AG20443 (cell line): ENCODE results near the gene IGLL1.
"Not testable (repeated sequence)": the region's sequence is repeated elsewhere in the genome, so short reads cannot be mapped to it uniquely, and the experiment has no call there.

Experiments used
- DNase-seq: peaks from one replicate; pipeline ENCODE4 v3.0.0; 2012; ENCODE audit warnings: low spot score, mixed read lengths

The IGLL1 gene

DNA sequence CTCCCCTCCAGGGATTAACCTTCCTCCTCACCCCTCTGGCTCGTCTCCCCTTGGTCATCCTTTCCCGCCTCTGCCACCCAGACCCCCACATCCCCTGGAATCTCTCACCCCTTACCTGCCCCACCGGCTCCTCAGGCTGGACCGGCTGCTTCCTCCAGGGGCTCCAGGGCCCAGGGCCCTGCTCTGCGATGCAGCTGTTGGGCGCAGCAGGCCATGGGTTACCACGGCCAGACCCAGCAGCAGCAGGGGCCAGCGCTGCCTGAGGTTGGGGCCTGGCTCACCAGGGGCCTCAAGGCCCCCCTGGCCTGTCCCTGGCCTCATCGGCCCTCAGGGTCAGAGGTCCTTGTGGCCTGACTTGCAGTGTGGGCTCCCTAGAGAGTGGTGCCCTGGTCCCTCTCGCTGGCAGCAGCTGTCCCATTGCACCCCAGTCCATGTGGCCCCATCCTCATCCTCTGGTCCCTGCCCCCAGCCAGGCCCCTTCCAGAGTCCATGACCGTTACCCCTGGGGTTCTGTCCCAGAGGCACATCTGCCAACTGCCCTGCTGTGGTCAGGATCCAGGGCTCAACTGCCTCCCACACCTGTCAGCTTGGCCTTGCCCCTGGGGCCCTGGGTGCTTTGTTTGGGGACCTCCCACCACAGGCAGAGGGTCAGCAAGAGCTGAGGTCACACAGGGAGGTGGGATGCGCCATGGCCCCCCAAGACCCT, at the start of gene IGLL1:
IGLL1 (minus strand) TSS at position 421 of the 706 bp plus-strand sequence; CDS start at position 321, 100 bp downstream.
- no peak for DNase-seq

DNA sequence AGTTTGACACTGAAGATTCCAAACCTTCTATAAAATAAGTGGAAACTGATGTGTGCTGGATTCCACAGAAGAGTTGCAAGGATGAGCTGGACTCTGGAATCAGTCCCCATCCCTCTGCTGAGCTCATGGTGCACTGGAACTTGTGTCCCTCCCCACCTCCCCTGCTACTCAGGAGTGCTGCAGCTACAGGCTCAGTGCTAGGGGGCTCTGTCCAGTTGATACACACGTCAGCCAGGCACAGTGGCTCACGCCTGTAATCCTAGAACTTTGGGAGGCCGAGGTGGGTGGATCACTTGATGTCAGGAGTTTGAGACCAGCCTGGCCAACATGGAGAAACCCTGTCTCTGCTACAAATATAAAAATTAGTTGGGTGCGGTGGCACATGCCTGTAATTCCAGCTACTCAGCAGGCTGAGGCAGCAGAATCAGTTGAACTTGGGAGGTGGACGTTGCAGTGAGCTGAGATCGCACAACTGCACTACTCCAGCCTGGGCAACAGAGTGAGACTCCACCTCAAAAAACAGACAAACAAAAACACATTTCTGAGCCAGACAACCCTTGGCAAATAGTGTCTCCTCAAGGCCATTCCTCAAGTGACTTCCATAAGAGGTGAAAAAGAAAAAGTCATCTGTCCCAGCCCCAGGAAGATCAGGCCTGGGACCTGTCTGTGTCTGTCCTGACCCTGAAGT, 48.1 kb upstream of the IGLL1 start:
- DNase-seq = peak; percentile 27

DNA sequence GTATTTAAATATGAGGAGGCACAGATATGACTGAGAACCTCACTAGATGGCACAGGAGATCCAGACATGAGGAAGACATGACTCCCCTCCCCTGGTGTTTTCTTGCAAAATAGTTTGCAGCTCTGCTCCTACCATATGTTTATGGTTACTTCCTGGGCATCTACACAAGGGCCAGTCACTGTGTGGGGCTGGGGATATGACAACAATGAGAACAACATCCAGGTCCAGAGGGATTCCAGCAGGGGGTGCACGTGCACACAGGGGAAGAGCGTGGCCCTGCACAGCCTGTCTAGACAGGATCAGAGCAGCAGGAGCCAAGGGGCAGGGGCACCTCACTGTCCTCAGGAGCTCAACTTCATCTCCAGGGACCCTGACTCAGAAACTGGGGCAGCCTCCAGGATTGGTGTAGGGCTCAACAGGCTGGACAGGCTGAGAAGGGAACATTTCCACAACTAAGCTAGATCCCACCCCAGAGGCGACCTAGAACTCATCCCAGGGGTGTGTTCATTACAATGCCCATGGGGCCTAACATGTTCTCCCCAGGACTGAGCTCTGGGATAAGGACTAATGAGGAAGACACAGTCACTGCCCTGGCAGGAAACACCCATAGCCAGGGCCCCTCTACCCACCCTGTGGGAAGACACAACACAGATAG, 47.4 kb upstream of the IGLL1 start:
- DNase-seq = peak; percentile 60

DNA sequence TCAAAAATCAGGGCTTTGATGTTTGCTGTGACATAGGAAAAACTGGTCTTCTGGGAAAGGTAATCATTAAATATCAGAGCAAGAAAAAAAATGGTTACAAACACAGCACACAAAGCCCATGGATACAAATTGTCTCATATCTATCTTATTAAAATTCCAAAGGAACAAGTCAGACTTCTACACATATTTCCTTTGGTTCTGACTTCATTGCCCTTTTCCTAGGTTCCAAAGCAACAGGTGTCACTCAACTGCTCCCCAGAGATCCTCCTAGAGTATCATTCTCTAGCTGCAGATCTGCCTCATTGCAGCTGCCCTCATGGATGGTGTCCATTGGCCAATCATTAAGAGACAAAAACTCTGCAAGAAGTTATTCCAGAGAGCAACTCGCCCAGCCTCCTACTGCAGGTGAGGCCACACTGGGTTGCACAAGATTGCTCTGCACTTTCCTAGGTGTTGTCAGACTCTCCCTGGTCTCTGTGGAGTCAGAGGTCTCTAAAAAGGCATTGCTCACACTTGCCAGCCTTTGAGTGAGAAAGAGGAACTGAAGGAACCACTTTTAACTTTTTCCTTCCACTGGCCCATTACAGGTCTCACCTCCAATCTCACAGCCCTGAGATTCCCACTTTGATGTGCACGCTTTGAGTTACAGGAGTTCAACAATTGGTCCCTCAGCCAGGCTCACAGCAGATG, 46.3 kb upstream of the IGLL1 start:
- no peak for DNase-seq

DNA sequence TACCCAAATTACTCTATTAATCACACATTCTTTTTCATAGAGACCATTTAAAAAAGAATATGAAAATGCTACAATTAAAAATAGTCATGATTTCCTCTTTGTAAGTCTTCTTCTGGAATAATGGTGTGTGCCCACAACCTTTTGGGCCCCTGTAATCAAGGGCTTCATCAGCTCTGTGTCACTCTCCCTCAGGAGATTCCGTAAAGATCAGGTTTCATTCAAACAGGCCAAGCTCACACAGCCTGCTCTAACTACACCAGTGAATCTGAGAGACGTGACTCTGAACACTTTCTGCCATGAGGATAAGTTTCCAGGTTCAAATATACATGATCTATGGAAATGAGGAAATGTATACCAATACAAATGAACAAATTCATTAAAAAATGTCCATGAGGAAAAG, 42.5 kb upstream of the IGLL1 start:
- no peak for DNase-seq

DNA sequence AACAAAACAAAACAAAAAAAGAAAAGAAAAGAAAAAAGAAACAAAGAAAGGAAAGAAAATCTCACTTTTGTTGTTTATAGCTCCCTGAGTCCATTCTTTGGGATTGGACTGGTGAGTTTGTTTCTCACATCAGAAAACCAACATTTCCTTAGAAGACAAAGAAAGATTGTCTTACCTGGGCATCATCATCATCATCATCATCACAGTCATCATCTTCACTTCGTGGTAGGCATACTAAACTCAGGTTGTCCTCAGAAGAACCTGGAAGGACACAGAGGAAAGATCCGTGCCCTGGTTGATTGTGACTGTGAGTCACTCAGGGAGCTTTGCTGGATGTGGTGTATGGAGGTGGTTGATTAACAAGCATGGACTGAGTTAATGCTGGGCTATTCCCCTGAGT, 41.8 kb upstream of the IGLL1 start:
- not testable (repeated sequence) for DNase-seq

DNA sequence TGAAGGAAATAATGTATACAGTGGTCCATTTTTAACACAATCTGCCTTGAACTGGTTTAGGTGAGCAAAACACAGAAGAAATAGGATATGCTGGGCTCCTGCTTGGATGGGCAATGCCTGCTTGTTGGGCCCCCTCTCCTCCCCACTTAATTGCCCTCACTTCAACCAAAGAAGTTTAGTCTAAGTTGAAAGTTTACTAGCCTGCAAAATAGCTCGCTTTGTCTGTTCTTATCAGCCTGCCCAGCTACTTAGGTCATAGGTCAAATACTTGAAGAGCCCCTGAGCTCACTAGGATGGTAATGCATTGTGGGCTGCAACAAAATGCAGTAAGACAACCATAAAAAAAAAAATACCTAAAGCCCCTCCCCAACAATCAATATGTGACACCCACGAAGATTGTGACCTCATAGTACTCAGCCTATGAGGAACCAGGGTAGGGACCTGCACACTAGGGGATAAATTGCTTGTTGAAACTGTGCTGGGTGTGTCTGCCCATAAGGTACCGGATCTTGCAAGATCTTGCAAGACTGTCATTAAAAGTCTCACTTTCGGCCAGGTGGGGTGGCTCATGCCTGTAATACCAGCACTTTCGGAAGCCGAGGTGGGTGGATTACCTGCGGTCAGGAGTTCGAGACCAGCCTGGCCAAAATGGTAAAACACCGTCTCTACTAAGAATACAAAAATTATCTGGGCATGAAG, 41.1 kb upstream of the IGLL1 start:
- no peak for DNase-seq

DNA sequence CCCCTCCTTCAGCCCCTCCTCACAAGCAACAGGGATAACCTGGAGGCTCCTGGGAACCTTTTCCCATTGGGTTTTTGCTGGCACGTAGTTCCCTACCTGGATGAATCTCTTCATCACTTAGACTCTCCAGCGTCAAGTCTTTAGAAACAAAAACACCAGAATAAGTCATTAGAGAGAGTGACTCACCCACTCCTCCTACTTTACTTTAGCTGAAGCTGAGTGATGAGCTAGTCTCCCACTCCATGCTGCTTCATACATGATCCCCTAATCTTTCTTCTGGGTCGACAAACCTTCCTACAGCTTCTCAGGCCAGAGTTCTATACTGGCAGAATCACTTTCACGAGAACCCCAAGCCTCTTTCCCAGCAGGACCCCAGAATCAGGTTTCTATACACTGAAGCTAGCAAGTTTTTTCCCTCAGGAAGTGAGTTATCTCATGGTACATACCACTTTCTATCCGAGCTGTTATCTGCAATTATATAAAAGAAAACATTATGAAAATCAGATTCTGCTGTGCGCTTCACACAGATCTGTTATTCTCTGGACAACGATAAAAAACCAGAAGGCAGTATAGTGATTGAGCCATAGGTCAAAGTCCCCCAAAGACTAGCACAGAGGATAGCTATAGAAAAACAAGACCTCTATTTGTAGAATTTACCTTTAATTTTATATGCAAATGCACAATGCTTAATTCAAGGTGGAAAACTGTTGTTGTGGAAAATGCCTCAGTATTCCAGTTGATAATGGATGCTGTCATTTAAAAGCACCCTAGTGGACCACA, 33.3 kb upstream of the IGLL1 start:
- no peak for DNase-seq

DNA sequence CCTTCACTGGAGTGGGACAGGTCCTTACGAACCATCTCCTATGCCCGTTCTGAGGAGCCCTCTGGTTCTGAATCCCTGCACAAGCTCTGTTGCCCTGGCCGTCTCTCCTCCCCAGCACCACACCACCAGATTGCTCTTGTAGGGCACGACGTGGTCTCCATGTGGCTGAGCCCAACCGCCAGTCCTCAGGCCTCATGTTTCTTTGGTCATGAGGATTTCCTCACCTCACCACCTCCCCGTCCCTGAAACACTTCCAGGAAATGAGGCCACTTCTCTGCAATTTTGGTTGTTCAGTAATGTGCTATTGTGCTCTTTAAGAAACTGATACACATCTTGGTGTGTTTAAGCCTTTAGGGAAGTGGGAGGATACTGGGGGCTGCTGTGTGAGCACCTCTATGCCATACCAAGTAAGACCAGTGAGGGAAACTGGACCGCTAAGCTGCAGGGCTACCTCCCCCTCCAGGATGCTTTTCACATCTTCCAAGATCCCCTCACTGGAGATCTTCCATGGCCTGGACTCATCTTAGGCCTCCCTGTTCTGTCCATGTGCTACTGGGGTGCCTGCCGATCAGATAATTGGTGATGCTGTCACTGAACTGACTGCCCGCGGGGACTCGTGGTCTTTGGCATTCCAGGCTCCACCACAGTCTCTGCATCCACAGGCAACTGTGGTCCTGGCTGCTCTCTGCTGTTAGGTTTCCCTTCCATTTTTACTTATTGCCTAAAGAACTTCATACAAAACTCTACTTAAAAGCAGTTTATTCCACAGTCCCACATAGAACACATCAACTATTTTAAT, 30.1 kb upstream of the IGLL1 start:
- no peak for DNase-seq

DNA sequence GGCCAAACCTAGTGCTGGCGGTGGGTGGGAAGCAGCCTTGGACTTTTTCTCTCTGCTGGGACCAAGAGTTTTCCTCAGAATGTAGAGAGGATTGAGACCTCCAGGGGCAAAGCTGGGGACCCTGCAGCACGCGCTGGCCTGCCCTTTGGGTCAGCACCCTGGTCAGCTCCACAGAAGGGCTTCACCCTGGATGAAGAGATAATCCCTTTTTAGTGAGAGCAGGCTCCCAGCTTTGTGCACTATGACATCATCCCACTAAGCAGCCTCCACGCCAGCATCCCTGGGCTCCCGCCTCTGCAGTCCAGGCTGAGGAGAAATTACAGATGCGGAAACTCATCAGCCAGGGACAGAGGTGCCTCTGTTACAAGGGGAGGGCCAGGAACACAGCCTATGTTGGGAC, 28.5 kb upstream of the IGLL1 start:
- DNase-seq = peak; percentile 58

DNA sequence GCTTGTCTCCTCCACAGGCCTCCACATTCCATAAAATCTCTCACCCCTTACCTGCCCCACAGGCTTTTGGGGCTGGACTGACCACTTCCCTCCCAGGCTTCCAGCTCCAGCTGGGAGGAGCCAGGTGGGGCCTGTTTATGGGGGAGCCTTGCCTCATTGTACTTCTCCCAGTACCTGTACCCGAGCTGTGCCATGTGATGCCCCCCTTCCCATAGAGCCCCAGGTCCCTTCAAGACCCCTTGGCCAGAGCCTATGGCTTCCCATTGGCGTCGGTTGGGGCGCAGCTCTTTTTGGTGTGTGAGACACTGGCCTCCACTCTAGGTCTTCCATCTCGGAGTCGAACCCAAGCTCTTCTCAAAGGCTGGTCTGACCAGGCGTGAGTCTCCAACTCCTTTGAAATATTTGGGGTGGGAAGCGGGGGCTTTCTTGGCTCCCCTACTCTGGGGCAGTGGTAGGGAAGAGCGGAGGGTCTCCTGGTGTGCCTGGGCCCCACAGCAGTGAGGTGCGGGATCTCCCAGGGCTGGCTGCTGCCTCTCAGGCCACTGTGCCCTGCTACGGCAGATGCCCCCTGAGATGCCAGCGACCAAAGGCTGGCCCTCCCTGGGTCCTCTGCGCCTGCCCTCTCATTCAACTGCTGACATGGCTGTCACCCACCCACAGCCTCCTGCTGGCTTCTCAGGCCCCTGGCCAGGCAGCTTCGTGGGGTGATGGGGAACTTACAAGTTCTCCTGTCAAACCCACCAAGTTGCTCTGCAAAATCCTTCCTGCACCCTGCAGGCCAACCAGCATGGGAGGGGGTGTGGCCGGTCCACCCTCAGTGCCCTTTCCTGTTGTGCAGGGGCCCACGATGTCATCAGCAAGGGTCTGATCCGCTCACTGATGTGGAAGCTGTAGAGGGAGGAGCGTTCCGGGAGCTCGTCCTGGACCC, 26.4 kb upstream of the IGLL1 start:
- DNase-seq = peak; percentile 7

DNA sequence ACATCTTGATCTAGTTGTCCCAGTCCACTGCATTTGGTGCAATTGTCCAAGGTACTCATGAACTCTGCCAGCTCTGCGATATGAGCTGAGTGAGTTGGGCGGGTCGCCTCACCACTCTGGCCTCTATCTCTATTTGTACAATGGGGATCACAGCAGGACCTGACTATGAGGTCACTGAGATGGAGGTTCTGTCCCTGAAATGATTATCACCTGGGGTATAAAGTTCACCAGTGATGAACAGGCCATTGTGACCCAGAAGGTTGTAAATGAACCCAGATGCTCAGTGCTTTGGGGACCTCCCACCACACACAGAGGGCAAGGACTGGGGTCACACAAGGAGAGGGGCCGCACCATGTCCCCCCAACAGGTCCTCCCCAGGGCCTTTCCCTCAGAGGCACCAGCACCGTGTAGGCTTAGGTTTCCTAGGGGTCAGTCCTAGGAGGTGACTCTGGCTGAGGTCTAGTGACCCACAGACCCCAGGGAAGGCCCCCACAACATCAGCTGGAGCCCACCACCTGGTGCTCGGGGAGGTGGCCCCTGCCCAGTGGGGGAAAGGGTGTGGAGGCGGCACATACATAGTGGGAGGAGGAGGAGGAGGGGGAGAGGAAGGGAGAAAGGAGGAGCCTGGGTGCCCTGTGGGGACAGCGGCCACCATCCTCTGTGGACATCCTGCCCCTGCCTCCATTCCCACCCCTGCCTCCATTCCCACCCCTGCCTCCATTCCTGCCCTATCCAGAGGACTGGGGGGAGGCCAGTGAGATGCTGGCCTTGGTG, 25.0 kb upstream of the IGLL1 start:
- no peak for DNase-seq

DNA sequence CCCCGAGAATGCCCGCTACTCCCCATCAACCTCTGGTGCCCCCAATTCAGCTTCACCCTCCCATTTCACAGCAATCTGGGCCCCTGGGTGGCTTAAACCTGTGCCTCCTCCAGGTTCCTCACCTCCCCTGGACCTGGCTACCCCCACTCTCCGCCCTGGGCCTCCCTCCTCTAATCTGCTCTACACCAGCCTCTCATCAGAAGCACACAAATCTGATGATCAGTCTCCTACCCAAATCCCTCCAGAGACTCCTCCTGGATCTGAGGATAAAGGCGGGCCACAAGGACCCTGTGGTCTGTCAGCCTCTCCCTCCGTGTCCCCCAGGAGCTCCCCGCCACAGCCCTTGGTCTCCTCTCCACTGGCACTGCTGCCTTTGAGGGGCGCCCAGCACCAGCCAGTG, 23.2 kb upstream of the IGLL1 start:
- peak; percentile 5 for DNase-seq

DNA sequence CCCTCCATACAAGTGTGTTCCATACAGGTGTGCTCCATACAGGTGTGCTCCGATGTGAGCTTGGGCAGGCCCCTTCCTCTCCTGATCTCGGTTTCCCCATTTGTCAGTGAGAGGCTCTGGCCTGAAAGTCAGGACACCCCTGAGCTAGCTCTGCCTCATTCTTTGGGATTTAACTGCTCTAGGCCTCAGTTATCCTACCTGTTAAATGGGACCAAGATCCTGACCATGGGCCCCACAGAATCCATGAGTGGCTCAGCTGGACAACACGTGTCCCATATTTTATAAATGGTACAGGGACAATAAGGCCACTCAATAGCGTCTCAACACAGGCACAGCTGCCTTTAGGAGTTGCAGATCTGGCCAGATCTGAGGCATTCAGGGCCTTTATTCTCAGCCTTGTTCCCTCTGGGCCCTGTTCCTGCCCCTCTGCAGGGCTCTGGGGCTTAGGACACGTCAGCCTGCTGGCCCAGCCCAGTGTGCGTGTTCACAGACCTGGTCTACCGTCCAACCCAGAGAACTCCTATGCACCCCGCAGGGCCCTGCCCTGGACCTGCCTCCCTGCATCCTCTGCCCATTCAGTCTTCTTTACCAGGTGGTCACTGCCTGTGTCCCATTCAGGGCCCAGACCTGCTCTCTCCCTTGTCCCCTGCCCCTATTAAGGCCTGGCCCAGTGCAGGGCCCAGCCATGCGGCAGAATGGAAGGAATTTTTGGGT, 18.9 kb upstream of the IGLL1 start:
- no peak for DNase-seq

DNA sequence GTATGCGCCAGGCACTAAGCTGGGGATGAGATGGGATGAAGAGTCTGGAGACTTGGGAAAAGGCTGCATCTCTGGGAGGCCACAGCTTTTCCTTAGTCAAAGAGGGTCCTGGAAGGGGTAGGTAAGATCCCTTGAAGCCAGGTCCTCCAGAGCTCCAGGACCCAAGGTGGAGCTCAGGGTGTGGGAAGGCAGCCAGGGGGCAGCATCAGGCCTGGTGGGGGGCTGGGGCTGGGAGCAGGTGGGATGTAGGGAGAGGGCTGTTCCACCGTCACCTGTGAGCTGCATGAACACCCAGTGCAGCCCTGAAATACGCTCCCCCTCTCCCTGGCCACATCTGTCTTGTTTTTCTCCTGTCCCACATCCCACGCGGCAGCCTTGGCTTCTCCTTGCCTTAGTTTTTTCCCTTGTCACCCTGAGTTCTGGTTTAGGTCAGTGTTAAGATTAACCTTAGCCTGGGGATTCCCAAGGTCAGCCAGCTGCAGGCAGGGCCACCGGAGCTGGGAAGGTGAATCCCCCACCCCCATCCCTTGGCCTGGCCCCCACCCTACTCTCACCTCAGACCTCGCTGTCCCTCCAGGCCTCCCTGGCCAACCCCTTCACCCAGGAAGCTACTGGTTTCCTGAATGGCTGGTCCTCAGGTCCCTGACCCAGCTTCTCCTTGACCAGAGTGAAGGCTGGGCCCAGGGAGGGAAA, 17.6 kb upstream of the IGLL1 start:
- DNase-seq = not testable (repeated sequence)

DNA sequence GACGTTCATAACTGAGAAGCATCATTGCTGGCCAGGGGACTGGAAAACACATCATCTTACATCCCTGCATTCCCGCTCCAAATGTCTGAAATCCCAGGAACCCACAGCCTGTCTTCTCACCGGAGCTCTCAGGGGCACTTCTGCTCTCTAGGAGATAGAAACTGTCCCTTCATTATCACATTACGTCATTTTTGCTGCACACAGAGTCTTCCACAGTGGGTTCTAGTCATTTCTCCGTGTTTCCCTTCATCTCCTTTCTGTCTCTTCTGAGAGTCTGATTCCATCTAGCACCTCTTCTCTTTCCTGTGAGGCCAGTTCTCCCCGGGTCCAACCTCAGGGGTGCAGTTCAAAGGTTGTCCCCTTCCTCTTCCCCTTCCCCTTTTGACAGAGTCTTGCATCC, 15.8 kb upstream of the IGLL1 start:
- DNase-seq = not testable (repeated sequence)

DNA sequence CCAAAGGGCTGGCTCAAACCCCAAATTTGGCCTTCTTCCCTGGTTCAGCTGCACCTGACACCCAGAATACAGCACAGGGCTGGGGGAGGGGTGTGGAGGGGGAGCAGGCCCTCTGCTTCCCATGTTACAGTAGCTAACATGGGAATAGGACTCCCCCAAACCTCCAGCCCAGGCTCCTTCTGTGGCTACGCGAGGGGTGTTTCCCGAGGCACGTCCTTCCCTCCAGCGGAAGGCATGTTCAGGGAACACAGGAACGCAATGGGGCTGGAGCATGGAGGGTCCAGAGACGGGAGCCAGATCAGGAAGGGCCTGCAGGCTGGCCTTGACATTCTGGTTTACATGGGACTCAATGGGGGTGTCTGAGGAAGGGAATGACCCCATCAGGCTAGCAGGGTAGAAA, 11.8 kb upstream of the IGLL1 start:
- DNase-seq = no peak
